DMS 273 (cell line): Measurements from ENCODE around the gene WTIP.

Experiments used
- DNase-seq: peaks from one replicate; lab custom pipeline; 2025; ENCODE audit not compliant: unreplicated experiment; lab: John Stamatoyannopoulos, UW

Gene WTIP

DNA sequence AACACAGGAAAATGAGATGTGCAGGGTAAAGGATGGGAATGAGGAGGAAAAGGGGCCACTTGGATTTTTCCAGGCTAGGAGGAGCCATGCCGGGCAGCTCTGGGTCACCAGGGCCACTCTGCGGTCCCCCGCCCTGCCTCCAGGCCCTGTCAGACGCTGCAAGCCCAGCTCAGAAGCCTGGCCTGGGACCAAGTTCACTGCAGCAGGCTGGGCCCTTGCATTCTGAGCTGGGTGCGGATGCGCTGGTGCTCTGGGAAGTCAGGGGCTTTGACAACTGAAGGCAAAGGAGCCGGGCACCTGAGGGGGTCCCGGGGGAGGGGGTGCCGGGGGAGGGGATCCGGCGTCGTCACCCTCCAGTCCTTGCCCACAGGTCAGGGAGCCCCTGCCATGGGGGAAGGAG is 77.5 kb downstream of the WTIP start:
- DNase-seq: no peak

DNA sequence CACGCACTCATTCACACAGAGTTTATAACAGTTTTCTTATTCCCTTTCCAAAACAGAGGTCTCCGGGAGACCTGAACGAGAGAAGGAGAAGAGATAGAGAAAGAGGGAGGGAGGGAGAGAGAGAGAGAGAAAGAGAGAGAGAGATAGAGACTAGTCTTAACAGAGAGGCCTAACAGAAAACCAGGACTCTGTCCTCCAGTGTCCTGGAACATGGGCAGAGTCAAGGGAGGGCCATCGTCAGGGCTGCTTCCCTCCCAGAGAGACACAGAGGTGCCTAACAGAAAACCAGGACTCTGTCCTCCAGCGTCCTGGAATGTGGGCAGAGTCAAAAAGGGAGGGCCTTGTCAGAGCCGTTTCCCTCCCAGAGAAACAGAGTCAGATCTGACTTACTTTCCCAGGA is 78.7 kb downstream of the WTIP start:
- no peak for DNase-seq
